ENCODE data around the gene KRT36.

KRT36 gene

DNA sequence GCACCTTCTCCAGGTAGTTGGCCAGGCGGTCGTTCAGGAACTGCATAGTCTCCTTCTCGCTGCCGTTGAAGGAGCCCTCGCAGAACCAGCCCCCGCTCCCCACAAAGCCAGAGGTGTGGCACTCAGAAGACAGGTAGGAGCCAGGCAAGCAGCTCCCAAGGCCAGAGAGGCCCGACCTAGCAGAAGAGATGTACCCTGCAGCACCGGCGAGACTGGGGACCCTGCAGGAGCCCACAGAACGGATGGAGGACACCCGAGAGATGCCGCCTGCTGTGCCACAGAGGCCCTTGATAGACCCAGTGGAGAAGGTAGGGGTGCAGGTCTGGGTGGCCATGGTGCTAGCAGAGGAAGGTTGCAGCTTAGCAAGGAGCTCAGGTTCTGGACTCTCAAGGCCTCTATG, at the start of gene KRT36:
Gene KRT36 (minus strand): TSS at position 380 of the 400 bp plus-strand sequence. CDS start 46 bp downstream, at position 334.
- no peak for DNase-seq

DNA sequence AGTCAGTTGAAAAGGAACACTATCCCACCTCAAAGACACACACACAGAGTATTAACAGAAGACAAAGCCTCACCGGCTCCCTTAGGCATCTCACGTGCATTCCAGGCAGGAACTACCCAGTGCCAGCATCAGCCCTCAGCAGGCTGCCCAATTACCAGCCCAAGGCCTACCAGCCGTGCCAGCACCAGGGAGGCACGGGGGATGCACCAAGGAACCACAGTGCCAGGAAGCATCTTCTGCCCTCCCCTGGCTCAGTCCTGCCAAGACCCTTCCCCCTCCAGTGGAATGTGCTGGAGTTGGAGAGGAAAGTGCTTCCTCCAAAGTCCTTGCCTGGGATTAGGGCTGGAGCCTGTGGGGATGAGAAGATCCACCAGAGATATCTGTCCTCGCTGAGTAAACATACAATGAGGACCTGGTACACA, 49.4 kb upstream of the KRT36 start:
- no peak for DNase-seq

DNA sequence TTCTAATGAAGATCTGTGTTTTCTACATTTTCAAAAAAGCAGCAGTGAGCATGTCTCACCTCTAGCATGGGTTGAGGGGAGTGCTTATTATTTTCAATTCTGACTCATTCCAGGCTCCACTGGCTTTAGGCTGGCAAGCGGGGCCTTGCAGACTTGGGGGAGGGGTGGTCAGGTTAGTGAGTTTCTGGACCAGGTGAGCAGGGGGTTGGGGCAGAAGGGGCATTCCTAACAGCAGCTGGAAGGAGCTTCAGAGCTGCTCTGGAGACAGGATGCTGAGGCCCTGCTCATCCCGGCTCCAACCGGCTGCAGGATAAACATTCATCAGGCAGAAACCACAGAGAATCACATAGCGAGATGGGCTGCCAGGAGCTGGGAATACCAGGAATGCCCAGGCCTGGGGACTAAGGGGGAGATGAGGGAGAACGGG, 48.9 kb upstream of the KRT36 start:
- no peak for DNase-seq

DNA sequence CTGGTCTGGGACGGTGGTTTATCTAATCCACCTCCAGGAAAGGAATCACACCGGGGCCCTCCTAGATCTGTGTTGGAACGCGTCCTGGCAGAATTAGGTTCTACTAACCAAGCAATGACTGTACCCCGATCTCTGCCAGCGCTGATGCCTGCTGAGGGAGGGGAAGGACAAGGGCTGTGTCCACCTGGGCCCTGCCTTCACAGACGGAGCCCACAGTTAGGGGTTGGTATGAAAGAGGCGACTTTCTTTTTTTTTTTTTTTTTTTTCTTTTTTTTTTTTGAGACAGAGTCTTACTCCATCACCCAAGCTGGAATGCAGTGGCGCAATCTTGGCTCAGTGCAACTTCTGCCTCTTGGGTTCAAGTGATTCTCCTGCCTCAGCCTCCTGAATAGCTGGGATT, 48.3 kb upstream of the KRT36 start:
- DNase-seq, result no peak

DNA sequence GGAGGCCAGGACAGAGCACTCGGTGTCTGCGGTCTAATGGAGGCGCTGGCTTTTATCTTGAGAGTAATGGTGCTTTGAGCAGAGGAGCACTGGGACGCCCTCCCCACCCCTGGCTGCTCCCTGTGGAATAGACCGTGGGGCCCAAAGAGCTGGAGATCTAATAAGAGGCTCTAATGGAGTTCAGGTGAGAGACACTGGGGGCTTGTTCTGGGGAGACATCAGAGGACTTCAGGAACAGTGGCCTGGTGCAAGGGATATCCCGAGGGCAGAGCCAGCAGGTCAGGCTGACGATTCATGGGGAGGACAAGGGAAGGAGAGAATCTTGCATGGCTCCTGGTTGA, 47.9 kb upstream of the KRT36 start:
- DNase-seq, result no peak

DNA sequence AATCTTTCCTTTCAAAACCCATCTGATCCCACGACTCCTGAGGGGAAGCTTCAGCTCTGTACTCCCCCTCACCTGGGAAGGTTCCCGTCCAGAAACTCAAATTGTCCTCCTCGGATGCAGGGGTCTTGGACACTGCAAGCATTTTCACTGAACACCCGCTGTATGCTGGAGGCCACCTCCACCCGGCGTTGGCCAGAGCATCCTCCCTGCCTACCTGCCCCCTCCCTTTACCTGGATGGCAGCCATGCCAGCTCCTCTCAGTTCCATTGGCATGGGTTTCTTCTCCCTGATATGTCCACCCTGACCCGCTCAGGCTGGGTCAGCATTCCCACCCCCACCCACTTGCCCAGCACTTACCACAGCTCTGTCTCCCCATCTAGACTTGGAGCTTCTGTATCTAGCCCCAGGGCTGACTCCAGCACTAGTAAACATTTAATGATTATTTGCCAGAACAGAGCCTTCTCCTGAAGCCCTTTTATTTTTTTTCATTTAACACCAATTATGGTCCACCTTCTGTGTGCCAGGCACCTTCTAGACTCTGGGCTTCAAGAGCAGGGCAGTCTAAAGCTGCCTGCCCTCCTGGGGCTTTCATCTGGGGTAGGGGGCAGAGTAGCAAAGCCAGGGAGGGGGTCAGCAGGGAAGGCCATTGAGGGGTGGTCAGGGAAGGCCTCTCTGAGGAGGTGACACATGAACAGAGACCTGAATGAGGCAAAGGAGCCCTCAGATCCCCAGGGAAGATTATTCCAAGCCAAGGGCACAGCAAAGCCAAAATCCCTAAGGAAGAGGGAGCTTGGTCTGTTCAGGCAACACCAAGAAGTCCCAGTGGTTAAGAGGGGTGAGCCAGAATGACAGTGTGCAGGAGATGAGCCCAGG, 47.3 kb upstream of the KRT36 start:
- DNase-seq, result no peak

DNA sequence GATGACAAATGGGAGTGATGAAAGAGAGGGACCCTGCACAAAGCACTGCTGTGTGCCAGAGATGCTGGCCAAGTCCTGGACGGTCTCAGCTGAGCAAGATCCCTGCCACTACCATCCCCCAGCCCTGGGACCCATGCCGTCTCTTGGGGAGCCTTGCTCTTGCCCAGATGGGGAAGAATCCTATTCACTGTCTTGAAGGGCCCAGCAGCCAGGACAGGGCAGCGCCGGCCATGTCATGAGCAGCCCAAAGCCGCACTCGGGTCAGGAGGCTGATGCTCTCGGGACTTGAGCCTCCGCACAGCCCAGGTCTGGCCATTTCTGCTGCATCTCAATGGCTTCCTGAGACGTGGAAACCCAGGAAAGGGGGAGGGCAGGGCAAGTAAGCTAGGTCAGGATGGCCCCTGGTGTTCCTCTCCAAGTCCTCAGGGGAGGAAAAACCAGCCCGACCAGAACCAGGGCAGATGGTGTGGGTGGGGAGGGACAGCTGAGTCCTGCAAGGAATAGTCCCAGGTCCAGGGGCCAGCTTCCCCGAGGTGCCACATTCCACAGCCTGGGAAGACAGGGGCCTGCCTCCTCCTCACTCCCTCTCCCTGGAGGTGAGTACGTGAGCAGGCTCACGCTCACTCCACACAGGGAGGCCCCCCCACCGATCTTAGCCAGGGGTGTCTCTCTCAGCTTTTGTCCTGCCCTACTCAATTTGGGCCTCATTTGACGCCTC, 46.2 kb upstream of the KRT36 start:
- DNase-seq, result no peak

DNA sequence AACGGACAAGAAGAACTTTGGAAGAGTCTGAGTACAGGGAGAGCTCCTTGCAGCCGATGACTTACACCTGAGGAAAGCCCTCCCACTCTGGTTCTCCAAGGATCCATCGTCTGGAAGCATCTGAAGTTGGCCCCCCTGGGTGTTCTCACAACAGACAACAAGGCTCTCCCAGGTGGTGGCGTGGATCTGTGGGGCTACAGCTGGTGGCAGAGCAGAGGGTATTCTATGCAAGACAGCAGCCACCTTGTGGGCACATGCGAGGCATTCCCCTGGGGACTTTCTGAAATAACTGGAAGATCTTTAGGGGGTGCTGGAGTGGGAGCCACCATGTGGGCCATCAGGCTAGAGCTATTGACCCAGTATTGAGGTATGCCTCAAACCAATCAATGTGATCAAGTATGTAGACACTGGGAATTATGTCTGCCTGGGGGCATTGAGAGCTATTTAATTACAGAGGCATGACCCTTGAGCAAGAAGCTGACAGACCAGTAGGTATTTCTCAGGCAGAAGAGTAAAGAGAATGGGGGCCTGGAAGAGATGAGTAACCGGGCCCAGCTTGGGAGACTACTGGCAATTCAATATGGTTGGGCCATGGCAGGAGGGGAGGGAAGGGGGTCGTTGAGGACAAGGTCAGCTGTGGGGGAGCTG, 45.3 kb upstream of the KRT36 start:
- no peak for DNase-seq

DNA sequence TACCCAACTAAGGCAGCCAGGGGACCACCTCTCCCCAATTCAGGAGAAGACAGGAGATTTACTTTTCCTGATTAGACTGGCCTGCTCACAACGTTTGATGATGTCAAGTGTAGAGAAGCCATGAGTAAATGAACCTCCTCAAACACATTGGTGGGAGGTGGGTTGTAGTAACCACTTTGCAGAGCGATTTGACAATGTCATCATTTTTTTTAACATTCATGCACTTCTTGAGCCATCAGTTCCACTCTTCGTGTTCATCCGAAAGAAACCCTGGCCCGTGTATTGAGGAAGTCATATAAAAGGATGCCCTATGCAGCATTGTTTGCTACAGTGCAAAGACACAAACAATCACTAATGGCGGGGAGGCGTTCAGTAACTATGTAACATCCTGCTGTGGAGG, 43.9 kb upstream of the KRT36 start:
- no peak for DNase-seq

DNA sequence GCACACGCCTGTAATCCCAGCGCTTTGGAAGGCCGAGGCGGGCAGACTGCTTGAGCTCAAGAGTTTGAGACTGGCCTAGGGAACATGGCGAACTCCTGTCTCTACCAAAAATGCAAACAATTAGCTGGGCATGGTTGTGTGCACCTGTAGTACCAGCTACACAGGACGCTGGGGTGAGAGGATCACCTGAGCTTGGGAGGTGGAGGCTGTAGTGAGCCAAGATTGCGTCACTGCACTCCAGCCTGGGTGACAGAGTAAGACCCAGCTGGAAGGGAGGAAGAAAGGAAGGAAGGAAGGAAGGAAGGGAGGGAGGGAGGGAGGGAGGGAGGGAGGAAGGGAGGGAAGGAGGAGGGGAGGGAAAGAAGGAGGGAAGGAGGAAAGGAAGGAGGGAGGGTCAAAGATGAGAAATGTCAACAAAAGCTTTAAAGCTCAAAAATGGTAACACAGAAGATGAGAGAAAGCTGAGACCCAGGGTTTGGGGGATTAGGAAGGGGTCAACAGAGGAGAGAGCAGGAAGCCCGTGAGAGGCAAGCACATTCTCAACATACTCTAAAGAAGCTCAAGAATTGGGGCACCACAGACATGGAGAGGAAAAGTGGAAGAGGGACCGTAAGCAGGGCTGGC, 43.3 kb upstream of the KRT36 start:
- DNase-seq, result no peak

DNA sequence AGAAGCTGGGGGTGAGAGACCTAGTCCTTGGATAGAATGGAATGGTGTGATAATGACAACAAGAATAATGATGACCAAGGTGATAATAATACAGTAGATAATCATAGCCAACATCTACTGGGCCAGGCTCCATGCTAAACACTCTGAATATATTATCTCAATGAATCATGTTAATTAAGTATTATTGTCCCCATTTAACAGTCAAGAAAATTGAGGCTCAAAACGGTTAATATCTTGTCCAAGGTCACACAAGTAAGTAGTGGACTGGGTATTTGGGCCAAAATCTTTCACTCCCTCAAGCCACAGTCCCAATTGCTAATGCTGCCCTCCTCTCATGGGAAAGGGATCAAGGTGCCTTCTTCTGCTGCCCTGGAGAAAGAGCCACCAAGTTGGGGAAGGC, 42.3 kb upstream of the KRT36 start:
- DNase-seq, result no peak

DNA sequence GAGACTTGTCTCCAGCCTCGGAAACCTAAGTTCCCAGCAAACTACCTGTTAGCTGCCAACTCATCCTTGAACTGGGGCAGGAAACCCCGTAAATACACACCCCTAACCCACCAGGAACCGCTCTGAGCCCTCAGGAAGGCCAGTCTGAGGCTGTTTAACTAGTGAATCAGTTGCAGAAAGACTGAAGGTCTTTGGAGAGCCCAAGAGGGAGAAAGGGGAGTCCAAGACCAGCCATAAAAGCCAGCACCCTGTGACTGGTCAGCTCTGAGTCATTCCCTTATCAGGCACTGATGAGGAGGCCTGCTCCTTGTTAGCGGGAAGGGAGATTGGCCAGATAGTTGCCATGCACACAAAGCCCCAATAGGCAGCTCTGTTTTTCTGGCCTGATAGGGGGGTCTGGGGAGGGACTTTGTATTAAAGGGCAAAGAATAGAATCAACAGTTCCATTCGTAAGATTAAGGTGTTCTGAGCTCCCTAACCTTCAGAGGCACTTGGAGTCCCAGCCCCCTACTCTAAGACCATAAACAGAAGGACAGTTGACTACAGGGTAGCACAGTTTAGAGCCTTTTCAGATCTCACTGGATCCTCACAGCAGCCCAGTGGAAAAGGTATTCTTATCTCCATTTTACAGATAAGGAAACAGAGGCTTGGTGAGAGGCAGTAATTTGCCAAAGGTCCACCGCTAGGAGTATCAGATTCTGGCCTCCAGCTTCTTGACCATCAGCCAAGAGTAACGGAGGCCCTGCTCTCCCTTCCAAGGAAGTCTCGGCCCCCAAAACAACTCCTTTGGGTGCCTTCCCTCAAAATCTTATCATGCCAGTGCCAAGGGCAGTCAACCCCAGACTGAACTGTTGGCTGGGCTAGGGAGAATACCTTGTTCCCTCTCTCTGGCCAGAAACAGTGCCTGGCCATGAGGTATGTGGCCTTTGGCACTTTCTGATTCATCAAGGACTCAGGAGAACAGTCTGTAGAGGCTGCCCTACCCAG, 40.6 kb upstream of the KRT36 start:
- no peak for DNase-seq

DNA sequence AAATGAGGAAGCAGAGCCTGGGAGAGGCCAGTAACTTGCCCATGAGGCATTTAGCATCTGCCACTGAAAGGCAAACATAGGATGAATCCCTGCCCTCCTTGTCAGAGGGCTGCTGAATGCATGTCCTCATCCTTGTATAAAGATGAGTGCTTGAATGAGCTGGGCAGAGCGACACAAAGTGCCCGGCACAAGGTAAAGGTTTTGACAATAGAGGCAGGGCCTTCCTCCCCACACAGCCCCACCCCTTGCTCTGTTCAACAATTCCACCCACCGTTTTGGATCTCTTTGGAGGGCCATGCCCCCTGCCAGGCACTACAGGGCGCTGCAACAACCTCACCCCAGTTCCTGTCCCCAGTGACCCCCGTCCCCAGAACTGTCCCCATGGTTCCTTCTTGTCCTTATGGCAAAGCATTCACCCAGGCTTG, 39.8 kb upstream of the KRT36 start:
- DNase-seq, result no peak

DNA sequence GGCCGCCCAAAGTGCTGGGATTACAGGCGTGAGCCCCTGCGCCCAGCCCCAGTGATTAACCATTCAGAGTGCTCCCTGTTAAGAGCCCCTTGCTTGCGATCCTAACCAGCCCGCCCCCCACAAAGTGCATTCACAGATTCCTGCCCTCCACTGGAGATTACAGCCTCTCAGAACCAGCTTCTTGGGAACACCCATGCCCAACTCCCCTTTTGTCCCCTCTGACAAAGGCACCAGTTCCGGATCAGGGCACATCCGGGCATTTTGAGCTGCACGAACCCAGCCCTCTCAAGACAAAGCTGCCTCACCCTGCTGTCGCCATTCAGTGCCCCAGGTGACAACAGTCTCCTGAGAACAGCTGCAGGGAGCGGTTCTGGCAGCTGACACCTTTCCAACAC, 39.2 kb upstream of the KRT36 start:
- DNase-seq, result no peak

DNA sequence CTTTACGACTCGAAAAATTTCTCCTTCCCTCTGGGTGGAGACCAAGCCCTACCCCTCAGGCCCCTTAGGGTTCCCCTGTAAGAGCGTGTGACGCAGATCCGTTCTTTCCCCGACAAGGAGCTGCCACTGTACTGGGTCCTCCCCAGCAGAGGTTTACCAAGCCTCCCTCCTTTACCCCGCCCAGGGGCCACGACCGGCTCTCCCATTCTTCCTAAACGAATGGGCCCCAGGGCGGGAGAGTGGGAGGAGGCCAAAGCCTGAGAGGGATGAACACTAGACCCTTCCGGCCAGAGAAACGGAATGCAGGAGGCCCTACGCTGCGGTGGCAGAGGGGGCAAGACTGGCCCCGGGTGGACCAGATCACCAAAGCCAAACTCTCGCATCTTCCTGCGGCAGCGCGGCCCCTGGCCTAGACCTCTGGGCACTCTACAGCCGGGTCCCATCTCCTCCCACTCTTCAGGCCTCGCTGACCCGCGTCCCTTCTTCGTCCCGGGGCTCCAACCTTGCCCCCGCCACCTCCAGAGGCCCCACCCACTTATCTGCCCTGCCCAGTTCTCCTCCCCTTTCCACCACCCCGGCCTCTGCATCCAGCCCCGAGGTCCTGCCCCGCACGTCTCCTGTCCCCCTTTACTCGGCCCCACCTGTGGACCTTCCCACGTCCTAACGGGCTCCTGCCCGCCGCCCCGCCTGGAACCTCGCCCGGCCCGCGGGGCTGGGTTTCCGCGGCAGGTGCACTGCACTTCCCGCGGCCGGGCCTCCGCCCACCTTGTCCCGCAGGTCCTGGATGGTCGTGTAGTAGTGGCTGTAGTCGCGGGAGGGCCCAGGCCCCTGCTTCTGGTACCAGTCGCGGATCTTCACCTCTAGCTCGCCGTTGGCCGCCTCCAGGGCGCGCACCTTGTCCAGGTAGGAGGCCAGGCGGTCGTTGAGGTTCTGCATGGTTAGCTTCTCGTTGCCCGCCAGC, 37.6 kb upstream of the KRT36 start:
- DNase-seq, result peak in 1 of 2 experiments; percentile 26

DNA sequence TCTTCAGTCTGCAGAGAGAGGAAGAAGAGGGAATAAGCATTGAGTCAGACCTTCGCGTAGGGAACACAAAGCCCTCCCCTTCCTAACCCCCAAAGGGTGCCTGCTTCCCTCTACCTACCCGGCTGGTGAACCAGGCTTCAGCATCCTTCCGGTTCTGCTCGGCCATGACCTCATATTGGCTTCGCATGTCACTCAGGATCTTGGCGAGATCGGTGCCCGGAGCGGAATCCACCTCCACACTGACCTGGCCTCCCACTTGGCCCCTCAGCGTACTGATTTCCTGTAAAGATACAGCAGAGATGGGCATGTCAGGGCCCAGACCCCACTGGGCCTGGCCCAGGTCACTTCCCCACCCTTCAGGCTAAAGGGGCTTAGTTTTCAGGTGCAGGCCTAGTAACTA, 34.6 kb upstream of the KRT36 start:
- no peak for DNase-seq

DNA sequence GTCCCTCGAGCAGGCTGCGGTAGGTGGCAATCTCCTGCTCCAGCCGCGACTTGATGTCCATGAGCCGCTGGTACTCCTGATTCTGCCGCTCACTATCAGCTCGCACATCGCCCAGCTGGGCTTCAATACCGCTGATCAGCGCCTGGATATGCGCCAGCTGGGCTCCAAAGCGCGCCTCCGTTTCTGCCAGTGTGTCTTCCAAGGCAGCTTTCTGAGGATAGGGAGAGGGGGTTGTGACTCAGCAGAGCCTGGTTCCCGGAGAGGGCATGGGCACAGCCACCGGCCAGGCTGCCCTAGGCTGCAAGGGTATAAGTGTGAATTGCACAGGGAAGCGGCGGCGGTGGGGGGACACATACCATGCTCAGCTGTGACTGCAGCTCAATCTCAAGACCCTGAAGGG, 34.1 kb upstream of the KRT36 start:
- DNase-seq, result no peak

DNA sequence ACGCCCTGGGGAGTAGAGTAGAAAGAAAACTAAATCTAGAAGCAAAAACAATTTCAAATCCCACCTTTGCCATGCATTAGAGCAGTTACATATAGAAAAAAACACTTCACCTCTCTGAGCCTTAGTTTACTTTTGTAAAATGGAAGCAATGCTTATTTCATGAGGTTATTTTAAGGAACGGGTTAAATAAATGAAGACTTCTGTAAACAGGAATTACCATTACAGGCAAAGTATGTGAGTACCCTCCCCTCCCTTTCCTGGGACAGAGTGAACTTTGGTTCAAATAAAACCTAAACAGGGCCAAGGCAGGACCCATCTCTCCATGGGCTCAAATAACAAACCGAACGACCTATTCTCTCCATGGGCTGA, 33.5 kb upstream of the KRT36 start:
- DNase-seq, result no peak

DNA sequence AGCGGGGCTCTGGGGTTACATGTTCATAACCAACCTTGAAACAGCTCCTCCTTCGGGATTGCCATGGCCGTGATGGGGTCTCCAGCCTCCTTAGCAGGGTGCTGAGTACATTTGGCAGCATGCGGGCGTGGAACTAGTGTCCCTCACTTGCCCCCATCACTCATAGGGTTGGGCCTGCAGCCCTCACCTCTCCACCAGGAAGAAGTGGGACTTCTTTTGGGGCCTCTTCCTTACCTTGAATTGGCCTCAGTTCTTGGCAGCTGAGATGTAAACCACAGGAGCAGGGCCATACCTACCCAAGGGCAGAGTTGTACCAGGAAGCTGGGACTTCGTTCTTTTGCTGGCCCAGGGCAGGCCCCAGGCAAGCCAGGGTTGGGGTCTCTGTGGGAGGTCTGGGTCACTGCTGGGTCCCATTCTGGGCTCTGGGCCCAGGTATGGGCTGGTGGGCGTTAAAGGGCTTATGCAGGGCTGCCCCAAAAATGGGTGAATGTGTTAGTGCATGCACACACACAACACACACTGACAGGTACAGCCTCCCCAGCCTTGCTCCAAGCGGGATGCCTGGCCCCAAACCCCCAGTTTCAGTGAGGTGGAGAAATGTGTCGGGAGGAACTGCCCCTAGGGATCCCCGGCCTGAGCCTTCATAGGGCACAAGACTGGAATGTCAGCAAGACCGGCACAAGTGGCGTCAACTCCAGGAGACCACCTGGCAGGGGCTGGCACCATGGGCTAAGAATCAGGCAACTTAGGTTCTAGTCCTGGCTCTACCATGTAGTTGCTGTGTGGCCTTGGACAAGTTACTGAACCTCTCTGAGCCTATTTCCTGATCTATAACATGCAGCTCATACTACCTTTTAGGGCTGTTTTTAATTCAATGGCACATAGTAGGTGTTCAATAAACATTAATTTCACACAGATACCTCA, 32.9 kb upstream of the KRT36 start:
- DNase-seq, result no peak
